ENCODE measurements around the gene DYNLT1.

- TF ChIP-seq CTCF (IDR thresholded peaks at IDR 0.05; ENCODE audit: poor library complexity, severe bottlenecking) = no peak
- no peak for TF ChIP-seq RAD21 (conservative IDR thresholded peaks at IDR 0.05)
- TF ChIP-seq MXI1 (conservative IDR thresholded peaks at IDR 0.05; ENCODE audit: poor library complexity, severe bottlenecking) = no peak
- TF ChIP-seq POLR2AphosphoS5 (IDR thresholded peaks at IDR 0.05) = no peak
- TF ChIP-seq REST (IDR thresholded peaks at IDR 0.05; ENCODE audit: borderline replicate concordance) = no peak
- no peak for TF ChIP-seq SMC3 (conservative IDR thresholded peaks at IDR 0.05; ENCODE audit: poor library complexity)
- no peak for TF ChIP-seq EP300 (conservative IDR thresholded peaks at IDR 0.05; ENCODE audit: poor library complexity, severe bottlenecking)
Measured at GRCh38 chr6:158654498-158654897, 10.0 kb upstream of the DYNLT1 start.

All from neural cell (in vitro differentiated cells).